ENCODE measurements around the gene RFTN2. TPM values are rescaled to one million over a fixed set of nuclear protein-coding genes. Genes with fewer than 3 reads are reported as not detected.
A peak's percentile ranks its signal among the peaks of the same experiment; 100 is the strongest.

Gene RFTN2
- total and polyA plus RNA-seq, 2 of the 13 experiments (the other 11 are each of a cell fraction or from before 2014, with no cell fraction given): not detected

GRCh38 chr2:197705121-197705911 is 29.9 kb upstream of the RFTN2 start, which contains the start of gene MARS2 (continued):
- TF ChIP-seq ZBTB34 (CRISPR knock-in tag; IDR thresholded peaks at IDR 0.05) (no peak), ZSCAN31 (CRISPR knock-in tag; IDR thresholded peaks at IDR 0.05; ENCODE audit: low read depth) (peak; percentile 40; the same call in 1 of the 2 replicates), ZNF790 (CRISPR knock-in tag; IDR thresholded peaks at IDR 0.05; ENCODE audit: borderline replicate concordance) (no peak), SAFB2 (CRISPR knock-in tag; IDR thresholded peaks at IDR 0.05; ENCODE audit: borderline replicate concordance, low read depth) (peak; percentile 85), ATF7-NPFF (CRISPR knock-in tag; IDR thresholded peaks at IDR 0.05; ENCODE audit: low read depth) (peak; percentile 90), ARNTL (CRISPR knock-in tag; IDR thresholded peaks at IDR 0.05) (peak; percentile 33; the same call in 1 of the 2 replicates), KLF13 (CRISPR knock-in tag; IDR thresholded peaks at IDR 0.05) (peak; percentile 85), ZNF703 (CRISPR knock-in tag; IDR thresholded peaks at IDR 0.05; ENCODE audit: borderline replicate concordance) (peak; percentile 81; the same call in 1 of the 2 replicates), FIP1L1 (IDR thresholded peaks at IDR 0.05; ENCODE audit: borderline replicate concordance, insufficient read depth, low read depth, low read length) (no peak), GRHL1 (CRISPR knock-in tag; conservative IDR thresholded peaks at IDR 0.05) (no peak), MZF1 (CRISPR knock-in tag; IDR thresholded peaks at IDR 0.05; ENCODE audit: borderline replicate concordance) (no peak; the same call in 1 of the 2 replicates), ZNF292 (CRISPR knock-in tag; IDR thresholded peaks at IDR 0.05; ENCODE audit: borderline replicate concordance, low read depth) (peak; percentile 95), BHLHE40 (IDR thresholded peaks at IDR 0.05; ENCODE audit: low read length) (peak; percentile 94), USF2 (IDR thresholded peaks at IDR 0.05; ENCODE audit: low read depth, low read length) (peak; percentile 61; the same call in 1 of the 2 replicates), USF2 (CRISPR knock-in tag; IDR thresholded peaks at IDR 0.05; ENCODE audit: borderline replicate concordance) (no peak; the same call in 1 of the 2 replicates), ZNF652 (CRISPR knock-in tag; IDR thresholded peaks at IDR 0.05; ENCODE audit: borderline replicate concordance, low read depth) (no peak), RELA (CRISPR knock-in tag; IDR thresholded peaks at IDR 0.05) (peak; percentile 58; the same call in 1 of the 2 replicates), CHD2 (IDR thresholded peaks at IDR 0.05; ENCODE audit: low read depth, low read length) (no peak), SKIL (CRISPR knock-in tag; IDR thresholded peaks at IDR 0.05; ENCODE audit: borderline replicate concordance) (no peak), FOXP1 (IDR thresholded peaks at IDR 0.05) (no peak), FOXP1 (CRISPR knock-in tag; IDR thresholded peaks at IDR 0.05) (no peak), ZNF468 (CRISPR knock-in tag; IDR thresholded peaks at IDR 0.05) (no peak)

All from HepG2 (cell line).